NCI-H2171 (cell line): ENCODE data around the gene SEPTIN1.
"Not testable (repeated sequence)": the region's sequence is repeated elsewhere in the genome, so short reads cannot be mapped to it uniquely, and the experiment has no call there.

ENCODE experiments used
- DNase-seq: peaks from one replicate; lab custom pipeline; 2025; lab: John Stamatoyannopoulos, UW

Gene SEPTIN1

DNA sequence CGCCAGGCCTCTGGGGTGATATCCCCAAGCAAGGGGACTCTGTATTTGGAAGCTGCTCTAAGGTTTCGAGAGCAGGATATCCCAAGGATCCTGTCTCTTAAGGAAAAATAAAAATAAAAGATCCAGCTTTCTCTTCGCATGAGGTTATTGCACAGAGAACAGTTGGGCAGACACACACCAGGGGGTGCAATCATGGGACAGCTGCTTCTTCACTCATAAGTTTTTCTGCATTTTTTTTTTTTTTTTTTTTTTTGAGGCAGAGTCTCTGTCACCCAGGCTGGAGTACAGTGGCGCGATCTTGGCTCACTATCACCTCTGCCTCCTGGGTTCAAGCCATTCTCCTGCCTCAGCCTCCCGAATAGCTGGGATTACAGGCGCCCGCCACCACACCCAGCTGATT, 40.4 kb downstream of the SEPTIN1 start:
- DNase-seq = not testable (repeated sequence)

DNA sequence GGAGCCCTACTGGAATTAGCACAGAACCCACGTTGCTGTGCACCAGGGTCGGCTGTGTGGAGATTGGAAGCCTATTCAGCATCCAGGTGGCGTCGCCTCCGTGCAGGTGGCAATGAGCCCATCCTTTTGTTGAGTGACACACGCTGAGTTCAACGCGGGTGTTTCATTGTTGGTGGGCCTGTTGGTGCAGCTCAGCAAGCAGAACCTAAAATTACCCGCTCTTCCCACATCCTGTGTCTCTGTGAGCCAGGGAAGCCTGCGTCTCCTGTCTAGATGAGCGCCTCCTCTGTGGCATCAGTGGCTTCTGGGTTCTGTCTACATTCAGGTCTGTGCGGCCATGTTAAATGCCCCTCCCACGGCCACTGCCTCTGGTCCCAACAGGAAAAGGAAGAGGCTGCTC, 41.7 kb downstream of the SEPTIN1 start:
- DNase-seq = no peak

DNA sequence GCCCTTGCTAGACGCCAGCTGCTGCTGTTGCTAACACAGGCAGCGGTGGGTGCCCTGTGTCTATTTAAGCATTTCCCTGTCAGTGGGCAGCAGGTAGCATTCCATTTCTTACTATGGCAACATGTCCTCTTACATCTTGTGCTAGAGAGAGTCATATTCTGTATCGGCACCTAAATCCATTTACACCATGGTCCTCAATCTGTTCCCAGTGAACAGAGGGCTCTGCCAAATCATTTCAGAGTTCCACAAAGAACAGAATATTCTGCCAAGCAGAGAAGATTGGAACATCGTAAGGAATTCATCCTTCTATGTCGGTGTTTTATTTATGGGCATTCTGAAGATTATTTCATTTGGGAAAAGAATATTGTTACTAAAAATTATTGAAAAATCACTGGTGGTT, 43.6 kb downstream of the SEPTIN1 start:
- not testable (repeated sequence) for DNase-seq

DNA sequence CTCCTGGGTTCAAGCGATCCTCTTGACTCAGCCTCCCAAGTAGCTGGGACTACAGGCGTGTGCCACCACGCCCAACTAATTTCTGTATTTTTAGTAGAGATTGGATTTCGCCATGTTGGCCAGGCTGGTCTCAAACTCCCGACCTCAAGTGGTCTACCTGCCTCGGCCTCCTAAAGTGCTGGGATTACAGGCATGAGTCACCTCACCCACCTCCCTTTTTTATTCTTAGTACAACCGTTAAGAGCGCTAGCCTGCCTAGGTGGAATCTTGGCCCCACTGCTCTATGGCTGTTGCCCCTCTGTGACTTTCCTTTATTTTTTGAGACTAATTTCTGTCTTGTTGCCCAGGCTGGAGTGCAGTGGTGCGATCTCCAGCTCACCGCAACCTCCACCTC, 44.4 kb downstream of the SEPTIN1 start:
- not testable (repeated sequence) for DNase-seq

DNA sequence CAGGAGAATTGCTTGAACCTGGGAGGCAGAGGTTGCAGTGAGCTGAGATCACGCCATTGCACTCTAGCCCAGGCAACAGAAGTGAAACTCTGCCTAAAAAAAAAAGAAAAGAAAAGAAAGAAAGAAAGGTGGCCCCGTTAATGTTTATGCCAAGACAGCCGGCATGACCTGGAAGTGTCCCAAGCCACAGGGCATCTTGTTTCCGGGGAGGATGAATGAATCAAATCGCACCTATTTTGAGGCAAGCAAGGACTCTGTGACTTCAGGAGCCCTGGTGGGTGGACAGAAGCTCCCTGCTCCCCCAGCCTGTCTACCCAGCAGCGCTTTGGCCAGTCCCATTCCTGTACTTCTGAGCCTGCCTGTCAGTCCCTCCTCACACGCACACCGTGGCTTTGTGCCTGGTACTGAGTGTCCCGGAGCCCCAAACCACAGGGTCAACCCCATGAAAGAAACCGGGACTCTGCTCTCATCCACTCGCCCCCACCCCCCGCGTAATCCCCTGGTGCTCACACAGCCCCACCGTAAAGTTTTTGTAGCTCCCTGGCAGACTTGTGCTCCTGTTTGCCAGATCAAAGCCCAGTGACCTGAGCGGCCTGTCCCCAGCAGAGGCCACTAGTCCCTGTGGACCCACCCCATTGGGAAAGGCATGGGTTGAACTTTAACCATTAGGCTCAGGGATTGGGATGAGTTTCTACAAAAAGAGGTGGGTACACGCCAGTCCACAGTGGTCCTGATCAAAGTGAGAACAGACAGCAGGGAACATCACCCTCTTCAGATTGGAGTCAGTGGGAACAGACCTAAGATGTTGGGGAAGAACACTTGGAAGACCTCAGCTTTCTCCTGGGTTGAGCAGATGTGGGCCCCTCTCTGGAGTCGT, 46.5 kb downstream of the SEPTIN1 start:
- no peak for DNase-seq

DNA sequence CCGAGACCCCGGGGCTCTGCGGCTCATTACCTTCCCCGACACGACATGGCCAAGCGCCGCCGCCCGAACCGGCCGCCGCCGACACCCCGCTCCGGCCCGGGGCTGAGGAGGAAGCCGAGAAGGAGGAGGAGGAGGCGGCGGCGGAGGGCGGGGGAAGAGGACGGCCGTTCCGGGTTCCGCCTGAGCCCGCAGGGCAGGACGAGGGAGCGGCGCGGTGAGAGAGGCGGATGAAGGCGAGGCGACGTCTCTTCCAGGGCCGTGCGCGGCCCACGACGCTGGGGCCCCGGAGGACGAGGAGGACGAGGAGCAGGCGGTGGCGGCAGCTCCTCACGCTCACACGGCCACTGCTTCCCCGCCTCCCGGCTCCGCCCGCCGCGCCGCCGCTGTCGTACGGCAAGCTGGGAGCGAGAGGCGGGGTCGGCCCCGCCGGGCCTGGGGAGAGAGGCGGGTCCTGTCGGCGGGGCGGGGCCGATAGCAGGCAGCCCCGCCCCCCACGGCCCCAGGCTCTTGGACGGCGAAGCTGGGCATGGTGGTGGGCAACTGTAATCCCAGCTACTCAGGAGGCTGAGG, 47.2 kb downstream of the SEPTIN1 start:
- DNase-seq = peak; percentile 59

DNA sequence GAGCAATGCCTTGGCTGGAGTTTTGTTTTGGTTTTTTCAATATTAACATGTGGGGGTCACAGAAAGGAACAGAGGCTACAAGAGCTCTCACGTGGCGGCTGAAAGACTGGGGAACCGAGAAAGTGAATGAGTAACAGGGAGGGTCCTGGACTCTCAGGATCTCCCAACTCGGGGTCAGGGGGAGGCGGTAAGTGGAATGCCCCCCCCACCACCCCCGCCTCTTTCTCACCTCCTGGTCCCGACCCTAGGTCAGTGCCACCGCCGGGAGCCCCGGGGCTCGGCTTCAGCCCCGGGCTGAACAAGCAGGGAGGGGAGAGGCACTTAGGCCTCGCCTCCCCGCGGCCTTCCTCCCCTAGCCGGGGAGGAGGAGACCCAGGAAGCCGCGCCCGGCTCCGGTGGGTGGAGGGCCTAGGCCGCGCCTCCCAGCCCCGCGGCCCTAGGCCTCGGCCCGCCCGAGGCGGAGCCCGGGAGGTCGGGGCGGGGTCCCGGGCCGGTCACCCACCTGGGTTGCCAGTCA, 47.8 kb downstream of the SEPTIN1 start:
- DNase-seq = peak; percentile 58
